Dedifferentiated amniotic fluid mesenchymal stem cell (primary cell): ENCODE measurements around the gene SUSD5.
"Not testable (repeated sequence)": the region's sequence is repeated elsewhere in the genome, so short reads cannot be mapped to it uniquely, and the experiment has no call there.

Experiments
- DNase-seq: peaks from one replicate; pipeline ENCODE4 v3.0.0-alpha.2; 2016; ENCODE audit errors: extremely low spot score

SUSD5 gene

GRCh38 chr3:33194303-33194702 is 24.3 kb downstream of the SUSD5 start:
- DNase-seq, result no peak

- DNase-seq, result no peak
These were observed 31.3 kb downstream of the SUSD5 start for GRCh38 chr3:33187368-33187634.

- DNase-seq, result no peak
These were observed 31.9 kb downstream of the SUSD5 start for GRCh38 chr3:33186524-33187367.

- no peak for DNase-seq
These were observed 33.7 kb downstream of the SUSD5 start for GRCh38 chr3:33184863-33185262.

GRCh38 chr3:33181641-33182040 is 37.0 kb downstream of the SUSD5 start:
- not testable (repeated sequence) for DNase-seq

- DNase-seq, result no peak
These were observed 37.4 kb downstream of the SUSD5 start for GRCh38 chr3:33181229-33181628.

- DNase-seq, result no peak
These were observed 39.5 kb downstream of the SUSD5 start for GRCh38 chr3:33179132-33179531.

GRCh38 chr3:33174711-33175414 is 43.7 kb downstream of the SUSD5 start:
- DNase-seq, result no peak

GRCh38 chr3:33174095-33174494 is 44.5 kb downstream of the SUSD5 start:
- DNase-seq, result no peak

GRCh38 chr3:33173672-33174071 is 44.9 kb downstream of the SUSD5 start:
- no peak for DNase-seq

- no peak for DNase-seq
These were observed 45.5 kb downstream of the SUSD5 start for GRCh38 chr3:33173103-33173502.

- DNase-seq, result no peak
These were observed 47.0 kb downstream of the SUSD5 start for GRCh38 chr3:33171580-33171979.

GRCh38 chr3:33170531-33170930 is 48.1 kb downstream of the SUSD5 start:
- no peak for DNase-seq

- DNase-seq, result no peak
These were observed 50.8 kb downstream of the SUSD5 start for GRCh38 chr3:33167716-33168336.

- DNase-seq, result no peak
These were observed 51.3 kb downstream of the SUSD5 start for GRCh38 chr3:33167284-33167683.

GRCh38 chr3:33166095-33166494 is 52.5 kb downstream of the SUSD5 start:
- DNase-seq, result no peak

- no peak for DNase-seq
These were observed 53.2 kb downstream of the SUSD5 start for GRCh38 chr3:33165372-33165771.

GRCh38 chr3:33162621-33163020 is 56.0 kb downstream of the SUSD5 start:
- DNase-seq, result not testable (repeated sequence)

- no peak for DNase-seq
These were observed 58.6 kb downstream of the SUSD5 start for GRCh38 chr3:33159981-33160380.

- no peak for DNase-seq
These were observed 59.4 kb downstream of the SUSD5 start for GRCh38 chr3:33159234-33159633.

GRCh38 chr3:33155301-33155700 is 63.3 kb downstream of the SUSD5 start:
- DNase-seq, result no peak

- no peak for DNase-seq
These were observed 64.8 kb downstream of the SUSD5 start for GRCh38 chr3:33153782-33154181.
